GM12801 (cell line): ENCODE results near the gene SPAG8.

Experiments
- CTCF ChIP-seq: IDR thresholded peaks from one replicate; pipeline ENCODE4 v1.5.1; 2011; ENCODE audit warnings: control low read depth; ENCODE audit not compliant: insufficient read length; ENCODE audit errors: extremely low read depth

The SPAG8 gene

DNA sequence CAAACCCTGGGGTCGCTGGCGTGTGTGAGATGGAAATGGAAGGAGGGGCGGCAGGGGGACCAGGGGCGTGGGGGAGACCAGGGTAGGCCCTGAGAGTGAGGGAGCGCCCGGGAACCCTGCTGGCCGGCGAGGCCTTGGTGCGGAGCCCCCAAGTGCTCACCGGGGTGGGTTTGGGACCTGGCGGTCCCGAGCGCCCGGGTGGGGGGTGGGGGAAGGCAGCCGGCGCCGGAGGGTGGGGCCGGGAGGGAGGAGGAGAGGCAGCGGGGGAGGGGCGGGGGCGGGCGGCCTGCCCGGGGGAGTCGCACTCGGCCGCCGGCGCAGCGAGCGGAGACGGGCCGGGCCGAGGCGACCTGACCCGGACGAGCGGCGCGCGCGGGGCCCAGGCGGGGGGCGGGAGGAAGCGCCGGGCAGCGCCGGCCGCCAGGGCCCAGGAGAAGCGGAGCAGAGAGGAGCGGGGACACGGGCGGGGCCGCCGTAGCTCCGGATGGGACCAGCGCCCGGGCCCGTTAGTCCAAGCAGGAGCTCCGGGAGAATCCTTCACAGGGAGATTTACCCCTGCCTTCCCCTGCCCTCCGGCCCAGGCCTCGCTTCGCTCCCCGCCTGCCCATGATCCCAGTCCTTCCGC is 20.7 kb downstream of the SPAG8 start, which contains the start of gene NPR2:
NPR2 (plus strand) TSS at position 295 of the 625 bp plus-strand sequence. CDS start 818 bp downstream, outside the sequence.
- TF ChIP-seq CTCF = no peak

GRCh38 chr9:35790385-35791296 is 21.4 kb downstream of the SPAG8 start:
- peak; percentile 82 for TF ChIP-seq CTCF

DNA sequence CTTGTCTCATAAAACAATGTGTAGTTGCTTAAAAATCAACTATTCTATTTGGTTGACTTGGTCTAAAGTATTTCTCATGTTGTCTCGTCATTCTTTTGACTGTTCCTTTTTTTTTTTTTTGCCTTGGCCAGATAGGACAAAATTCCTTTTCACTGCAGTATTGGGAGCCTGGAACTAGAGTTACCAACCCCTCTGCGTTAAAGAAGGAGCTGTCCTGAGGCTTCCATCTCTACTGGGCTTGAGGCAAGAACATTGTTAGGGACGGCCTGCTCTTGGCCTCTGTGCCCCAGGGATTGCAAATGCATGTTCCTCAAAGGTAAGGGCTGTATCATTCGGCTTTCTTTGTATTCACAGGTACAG is 22.1 kb downstream of the SPAG8 start:
- TF ChIP-seq CTCF = no peak

DNA sequence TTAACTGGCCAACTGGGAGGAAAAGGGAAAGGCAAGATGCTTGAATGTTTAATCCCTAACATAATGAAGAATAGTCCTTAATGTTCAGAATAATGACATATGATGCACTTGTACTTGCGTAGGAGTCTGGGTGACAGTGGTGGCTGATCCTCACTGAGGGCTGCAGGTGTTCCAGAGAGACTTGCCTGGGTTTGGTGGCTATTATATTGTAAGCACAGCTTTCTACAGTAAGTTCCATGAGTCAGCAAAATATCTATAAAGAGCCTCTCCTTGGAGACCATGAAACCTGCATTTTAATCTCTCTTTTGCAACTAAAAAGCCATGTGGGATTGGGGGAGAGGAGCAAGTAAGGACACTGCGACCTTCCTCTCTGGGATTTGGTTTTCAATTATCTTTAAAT is 22.5 kb downstream of the SPAG8 start:
- no peak for TF ChIP-seq CTCF

GRCh38 chr9:35783418-35783817 is 28.6 kb downstream of the SPAG8 start:
- no peak for TF ChIP-seq CTCF

DNA sequence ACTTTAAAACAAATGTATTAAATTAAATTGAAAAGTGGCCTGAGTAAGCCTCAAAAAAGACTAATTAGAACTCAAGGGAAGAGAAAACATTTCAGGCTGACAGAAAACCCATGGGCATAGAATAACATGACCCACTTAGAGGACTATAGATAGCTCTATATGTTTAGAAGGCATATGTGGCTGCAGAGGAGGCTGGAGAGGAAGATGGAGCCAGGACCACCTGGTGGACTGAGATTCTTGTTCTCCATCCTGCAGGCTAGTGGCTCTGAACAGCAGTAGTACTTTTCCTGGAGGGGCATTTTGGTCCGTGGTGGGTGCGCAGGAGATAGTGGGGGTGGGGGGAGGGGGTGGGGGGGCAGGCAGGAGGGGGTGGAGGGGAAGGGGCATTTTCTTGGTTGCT is 31.0 kb downstream of the SPAG8 start:
- no peak for TF ChIP-seq CTCF

DNA sequence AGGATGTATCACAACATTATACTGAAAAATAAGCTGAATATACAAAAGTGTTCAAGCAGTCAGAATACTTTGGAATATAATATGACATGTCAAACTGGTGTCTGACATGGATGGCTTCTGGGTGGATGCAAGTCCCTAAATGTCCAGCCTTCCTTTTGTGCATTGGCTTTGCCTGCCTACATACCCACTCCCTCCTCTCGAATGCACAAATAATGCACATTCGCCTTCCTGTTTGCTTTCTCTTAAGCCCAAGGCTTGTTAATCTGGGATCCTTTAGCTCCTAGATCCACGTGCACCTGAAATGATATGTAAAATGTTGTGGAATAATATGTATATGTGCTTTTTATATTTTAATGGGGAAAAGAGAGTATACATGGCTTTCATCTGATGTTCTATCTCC is 33.6 kb downstream of the SPAG8 start:
- no peak for TF ChIP-seq CTCF
